ENCODE measurements around the gene APPL1. TPM values are rescaled to one million over a fixed set of nuclear protein-coding genes. Genes with fewer than 3 reads are reported as not detected.

Gene APPL1
- total and polyA plus RNA-seq, 2 of the 8 experiments (the other 6 are each of a cell fraction or from before 2014, with no cell fraction given): 9.4 to 34.4 TPM

DNA sequence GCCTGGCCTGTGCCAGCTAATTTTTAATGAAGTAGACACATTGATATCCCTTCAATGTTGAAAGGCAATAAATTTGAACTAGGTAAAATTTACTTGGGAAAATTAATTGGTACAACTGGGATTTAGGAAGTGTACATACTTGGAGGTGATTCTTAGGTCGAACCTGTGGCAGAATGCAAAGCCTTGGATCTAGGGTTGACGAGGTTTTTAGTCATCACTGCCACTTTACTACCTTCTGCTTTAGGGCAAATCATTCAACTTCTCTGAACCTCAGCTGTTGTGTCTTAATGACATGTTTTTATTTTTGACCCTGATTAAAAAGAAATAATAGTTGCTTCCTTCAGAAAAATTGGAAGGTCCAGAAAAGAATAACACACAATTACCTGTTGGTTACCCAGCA, 2.5 kb downstream of the APPL1 start:
- DNase-seq (ENCODE audit: low read depth in 1 of 2, low spot score in 2 of 2): no peak
- peaks cover 0 to 2% (median 0%) of the 10 kb centered on the region in 4 experiments; a peak in 1 of 7 replicates for H3K27me3 ChIP-seq (replicated peaks in 1 of 4; ENCODE audit: control insufficient read depth in 3 of 4, extremely low read depth in 1 of 4, insufficient read depth in 3 of 4, low read length in 3 of 4)
- no peak overlapping the region for H3K4me3 ChIP-seq (ENCODE audit: extremely low read depth in 1 of 4, insufficient read depth in 2 of 4, low read depth in 3 of 4, low read length in 4 of 4)
- H3K14ac ChIP-seq (ENCODE audit: insufficient read length): no peak overlapping the region
- no peaks in the 10 kb centered on the region for H3K79me1 ChIP-seq (ENCODE audit: low read depth, low read length)
- H3K23me2 ChIP-seq (ENCODE audit: low read depth, low read length): peaks cover 5% of the 10 kb centered on the region; the same call in 1 of the 2 replicates
- H3K23ac ChIP-seq (ENCODE audit: insufficient read length): no peak overlapping the region
- no peak overlapping the region for H3K4me2 ChIP-seq (ENCODE audit: insufficient read depth in 1 of 2, low read depth in 2 of 2, low read length in 2 of 2)
- no peak overlapping the region for H2AK5ac ChIP-seq (ENCODE audit: low read depth, low read length)
- H4K91ac ChIP-seq (replicated peaks; ENCODE audit: insufficient read length, low read length): no peak overlapping the region
- 93% methylated on average over 2 of the region's 2 CpGs; no CpG with 5 or more reads in 1 of the 2 experiments for WGBS, 2 experiments (ENCODE audit: extremely low coverage in 1 of 2, insufficient coverage in 1 of 2, insufficient read length in 1 of 2, insufficient replicate concordance in 2 of 2, low coverage in 1 of 2, low lambda C conversion rate in 2 of 2, missing lambda C conversion rate in 1 of 2)
- H3K4ac ChIP-seq (replicated peaks; ENCODE audit: insufficient read length, low read depth, low read length): no peak overlapping the region
- H3K9me3 ChIP-seq (ENCODE audit: insufficient read depth in 2 of 2, low read depth in 1 of 2, low read length in 1 of 2): no peaks in the 10 kb centered on the region
- H3K4me1 ChIP-seq (replicated peaks in 1 of 4; ENCODE audit: control insufficient read depth in 3 of 4, insufficient read depth in 4 of 4, low read length in 3 of 4): peaks cover 0 to 3% (median 1%) of the 10 kb centered on the region in 4 experiments; a peak in 2 of 7 replicates
- H3K56ac ChIP-seq (replicated peaks; ENCODE audit: insufficient read length, low read depth, low read length): no peak overlapping the region
- ChIA-PET CTCF (ENCODE audit: partially characterized antibody) (no interaction called here), POLR2A (ENCODE audit: partially characterized antibody) (no interaction called here)
- peaks cover 0 to 32% of the 10 kb centered on the region in 2 experiments; a peak in 2 of 4 replicates for H3K79me2 ChIP-seq (ENCODE audit: control insufficient read depth in 1 of 2, insufficient read depth in 2 of 2, low read length in 2 of 2)
- no peak overlapping the region for H3K27ac ChIP-seq (ENCODE audit: low read depth, low read length)
- no peak overlapping the region for H2BK120ac ChIP-seq (replicated peaks; ENCODE audit: low read depth, low read length)
- H4K8ac ChIP-seq (ENCODE audit: extremely low read depth, insufficient read depth, low read length): no peak overlapping the region
- no peak for FAIRE-seq
- peaks cover 2 to 3% of the 10 kb centered on the region in 2 experiments for H4K20me1 ChIP-seq (replicated peaks in 1 of 2; ENCODE audit: control insufficient read depth in 1 of 2, insufficient read depth in 2 of 2, low read length in 2 of 2)
- H2BK15ac ChIP-seq (ENCODE audit: low read length): no peak overlapping the region
- no peak overlapping the region for H2AFZ ChIP-seq (ENCODE audit: low read length)
- H2BK5ac ChIP-seq (ENCODE audit: low read depth, low read length): no peak overlapping the region
- no peak overlapping the region for H3K9ac ChIP-seq (replicated peaks in 1 of 4; ENCODE audit: extremely low read depth in 1 of 4, low read depth in 3 of 4, low read length in 3 of 4)
- H3K18ac ChIP-seq (ENCODE audit: extremely low read depth, low read length): no peak overlapping the region
- no peak overlapping the region for H4K5ac ChIP-seq (ENCODE audit: insufficient read length, low read depth, low read length)
- no peaks in the 10 kb centered on the region for H3K36me3 ChIP-seq (ENCODE audit: control insufficient read depth in 2 of 4, insufficient read depth in 4 of 4, low read length in 3 of 4)
- no peak overlapping the region for H2BK12ac ChIP-seq (ENCODE audit: low read depth, low read length)
- H2BK20ac ChIP-seq (ENCODE audit: low read length): no peak overlapping the region
- TF ChIP-seq RAD21 (IDR thresholded peaks at IDR 0.05 in 1 of 2, conservative IDR thresholded peaks at IDR 0.05 in 1 of 2; ENCODE audit: low read depth in 2 of 2, low read length in 2 of 2): no peak
- no peak for TF ChIP-seq HDAC2 (IDR thresholded peaks at IDR 0.05; ENCODE audit: borderline replicate concordance in 1 of 2, low read depth in 2 of 2, low read length in 2 of 2)
- no peak for TF ChIP-seq CTBP2 (IDR thresholded peaks at IDR 0.05; ENCODE audit: borderline replicate concordance, insufficient read depth, insufficient read length, low read length)
- TF ChIP-seq, protein P1, sequence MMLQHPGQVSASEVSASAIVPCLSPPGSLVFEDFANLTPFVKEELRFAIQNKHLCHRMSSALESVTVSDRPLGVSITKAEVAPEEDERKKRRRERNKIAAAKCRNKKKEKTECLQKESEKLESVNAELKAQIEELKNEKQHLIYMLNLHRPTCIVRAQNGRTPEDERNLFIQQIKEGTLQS (IDR thresholded peaks at IDR 0.05; ENCODE audit: insufficient read depth, low read depth, low read length): no peak
- no peak for TF ChIP-seq SIN3A (conservative IDR thresholded peaks at IDR 0.05 in 1 of 2, IDR thresholded peaks at IDR 0.05 in 1 of 2; ENCODE audit: low read depth in 1 of 2, low read length in 2 of 2)
- TF ChIP-seq FOSL1 (IDR thresholded peaks at IDR 0.05; ENCODE audit: insufficient read depth, low read depth, low read length): no peak
- TF ChIP-seq RXRA (IDR thresholded peaks at IDR 0.05; ENCODE audit: insufficient read depth, low read depth, low read length): no peak
- no peak for TF ChIP-seq KDM5A (IDR thresholded peaks at IDR 0.05; ENCODE audit: low read length)
- no peak for TF ChIP-seq POLR2A (IDR thresholded peaks at IDR 0.05; ENCODE audit: control extremely low read depth in 1 of 2, low read depth in 2 of 2, low read length in 2 of 2)
- TF ChIP-seq GTF2F1 (IDR thresholded peaks at IDR 0.05; ENCODE audit: borderline replicate concordance, low read depth, low read length): no peak
- no peak for TF ChIP-seq SIRT6 (IDR thresholded peaks at IDR 0.05; ENCODE audit: low read length)
- TF ChIP-seq SP4 (IDR thresholded peaks at IDR 0.05; ENCODE audit: low read length): no peak

All from H1 (cell line).